Left kidney (tissue), 2 donors: ENCODE measurements around the gene RRAS2. TPM values are rescaled to one million over a fixed set of nuclear protein-coding genes. Genes with fewer than 3 reads are reported as not detected.
"Not testable (repeated sequence)": the region's sequence is repeated elsewhere in the genome, so short reads cannot be mapped to it uniquely, and the experiment has no call there.

Source experiments
- DNase-seq: peaks from one replicate; pipeline ENCODE4 v3.0.0-alpha.2; 2013
- polyA plus RNA-seq: library from polyadenylated mRNA; unstranded; fragments of 120-200 nt; gene quantifications from one replicate; pipeline ENCODE4 v1.2.1, GENCODE V29; 2013; ENCODE audit not compliant: insufficient read length

Gene RRAS2
- polyA plus RNA-seq, 1 donor = 51.8 TPM

DNA sequence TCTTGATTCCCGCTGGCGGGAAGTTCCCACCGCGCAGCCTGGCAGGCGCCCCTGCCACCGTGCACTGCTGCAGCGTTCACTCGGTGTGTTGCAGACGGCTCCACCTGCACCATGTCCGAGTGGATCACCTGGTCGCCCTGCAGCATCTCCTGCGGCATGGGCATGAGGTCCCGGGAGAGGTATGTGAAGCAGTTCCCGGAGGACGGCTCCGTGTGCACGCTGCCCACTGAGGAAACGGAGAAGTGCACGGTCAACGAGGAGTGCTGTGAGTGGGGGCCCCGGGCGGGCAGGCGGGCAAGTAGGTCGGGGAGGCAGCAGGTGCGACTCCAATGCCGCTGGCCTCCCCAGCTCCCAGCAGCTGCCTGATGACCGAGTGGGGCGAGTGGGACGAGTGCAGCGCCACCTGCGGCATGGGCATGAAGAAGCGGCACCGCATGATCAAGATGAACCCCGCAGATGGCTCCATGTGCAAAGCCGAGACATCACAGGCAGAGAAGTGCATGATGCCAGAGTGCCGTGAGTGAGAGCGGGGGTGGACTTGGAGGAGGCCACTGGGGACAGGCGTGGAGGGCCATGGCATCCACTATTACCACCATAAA, 99.7 kb downstream of the RRAS2 start:
- DNase-seq = no peak

DNA sequence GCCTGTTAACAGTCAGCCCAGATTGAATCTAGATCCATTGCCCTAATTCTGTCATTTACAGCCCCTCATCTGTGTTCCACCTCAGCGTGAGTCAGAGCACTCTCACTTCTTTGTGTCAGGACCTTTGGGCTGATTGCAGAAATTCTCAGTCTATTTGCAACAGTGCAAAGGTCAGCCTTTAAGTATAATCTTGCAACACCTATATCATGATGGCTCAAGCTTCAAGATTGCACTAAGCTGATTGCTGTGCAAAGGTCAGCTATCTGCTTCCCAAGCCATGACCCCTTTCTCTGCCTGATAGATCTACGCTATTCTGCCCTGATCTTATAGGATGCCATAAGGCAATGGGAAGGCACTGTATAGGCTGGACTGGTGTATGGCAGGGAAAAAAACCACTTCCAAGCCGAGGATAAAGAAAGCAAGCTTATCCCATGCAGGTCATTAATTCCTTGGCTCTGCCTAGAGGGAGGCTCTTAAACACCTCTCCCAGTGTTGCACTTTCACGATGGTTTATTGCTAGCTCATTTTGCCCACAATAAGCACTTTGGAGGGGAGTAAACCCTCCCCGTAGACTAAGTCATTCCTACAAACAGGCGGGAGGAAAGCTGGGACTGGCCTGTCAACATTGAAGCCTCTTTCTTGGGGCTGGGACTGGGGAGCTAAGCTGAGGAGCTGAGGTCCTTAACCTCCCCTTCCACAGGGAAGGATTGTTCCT, 100.6 kb downstream of the RRAS2 start:
- DNase-seq = no peak

GRCh38 chr11:14255238-14255534, 103.8 kb downstream of the RRAS2 start:
- no peak for DNase-seq

DNA sequence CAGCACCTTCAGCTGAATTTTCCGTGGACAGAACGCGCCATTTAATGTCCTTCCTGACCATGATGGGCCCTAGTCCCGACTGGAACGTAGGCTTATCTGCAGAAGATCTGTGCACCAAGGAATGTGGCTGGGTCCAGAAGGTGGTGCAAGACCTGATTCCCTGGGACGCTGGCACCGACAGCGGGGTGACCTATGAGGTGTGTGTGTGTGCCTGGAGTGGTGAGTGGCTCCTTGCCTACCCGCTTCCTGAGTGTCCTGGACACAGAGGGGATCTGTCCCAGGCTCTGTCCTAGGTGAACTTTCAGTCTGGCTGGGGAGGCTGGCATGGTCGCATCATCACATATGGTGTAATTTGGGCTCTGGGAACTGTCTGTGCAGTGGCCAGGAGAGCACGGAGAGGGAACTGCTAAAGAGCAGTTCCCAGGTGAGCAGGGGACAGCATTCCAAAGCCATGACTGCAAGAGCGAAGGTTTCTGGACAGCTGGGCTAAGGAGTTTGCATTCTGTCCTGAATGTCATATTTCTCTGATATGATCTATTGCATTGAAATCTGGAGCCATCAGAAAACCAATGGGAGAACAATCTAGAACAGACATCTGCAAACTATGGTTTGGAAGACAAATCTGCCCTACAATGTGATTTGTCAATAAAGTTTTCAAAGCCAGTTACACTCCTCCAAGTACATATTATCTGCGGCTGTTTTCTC, 104.3 kb downstream of the RRAS2 start:
- DNase-seq = no peak

GRCh38 chr11:14253840-14254239, 105.1 kb downstream of the RRAS2 start:
- DNase-seq = no peak

DNA sequence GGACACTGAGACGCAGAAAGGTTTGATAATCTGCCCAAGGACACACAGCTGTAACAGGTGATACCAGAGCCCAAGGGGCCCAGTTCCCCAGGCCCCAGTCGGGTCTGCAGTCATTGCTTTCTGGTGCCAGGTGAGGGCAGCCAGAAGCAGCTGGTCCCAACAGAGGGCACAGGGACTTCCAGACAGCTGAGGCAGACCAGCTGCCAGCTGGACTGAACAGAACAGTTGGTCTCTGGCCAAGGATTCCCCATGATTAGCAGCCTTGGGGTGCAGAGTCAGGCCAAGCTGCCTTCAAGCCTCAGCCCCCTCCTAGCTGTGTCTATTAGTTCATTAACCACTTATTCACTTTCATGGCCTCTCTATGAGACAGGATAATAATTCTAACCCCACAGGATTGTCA, 105.6 kb downstream of the RRAS2 start:
- peak; percentile 10 for DNase-seq

GRCh38 chr11:14252501-14252900, 106.5 kb downstream of the RRAS2 start:
- DNase-seq = not testable (repeated sequence)

GRCh38 chr11:14251754-14252153, 107.2 kb downstream of the RRAS2 start:
- DNase-seq = no peak

DNA sequence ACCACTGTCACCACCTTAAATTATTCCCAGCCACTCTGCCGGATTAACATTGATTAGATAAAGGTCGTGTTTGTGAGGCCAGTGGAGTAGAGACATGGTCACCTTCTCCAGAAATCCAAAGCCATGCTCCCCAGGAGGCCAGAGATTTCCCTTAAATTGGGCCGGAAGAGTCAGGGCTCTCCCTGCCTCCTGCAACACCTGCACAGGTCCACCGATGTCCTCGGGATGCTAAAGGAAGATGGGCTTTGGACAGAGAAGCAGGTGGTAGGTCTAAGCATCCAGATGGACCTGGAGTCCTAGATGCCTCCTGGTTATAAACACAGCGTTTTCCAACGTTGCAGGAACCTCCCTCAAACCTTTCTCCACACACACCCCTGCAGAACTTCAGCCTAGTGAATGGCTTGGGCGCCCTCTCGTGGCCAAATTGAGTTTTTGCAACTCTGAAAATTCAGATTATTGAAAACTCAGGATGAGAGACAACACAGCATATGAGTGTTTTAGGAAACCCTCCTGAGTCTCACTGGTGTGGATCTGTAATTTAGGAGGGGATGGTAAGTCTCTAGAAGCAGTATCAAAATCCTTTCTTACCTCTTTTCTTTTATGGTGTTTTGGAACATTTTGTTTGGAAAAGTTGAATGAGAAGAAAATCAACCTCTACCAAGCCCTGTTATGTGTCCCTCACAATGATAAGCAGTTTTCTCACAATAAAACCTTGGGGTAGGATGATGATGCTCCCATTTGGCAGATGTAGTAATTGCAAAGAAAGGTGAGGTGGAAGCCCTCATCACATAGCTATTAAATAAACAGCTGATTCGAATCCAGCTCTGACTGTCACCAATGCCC, 109.6 kb downstream of the RRAS2 start:
- DNase-seq = peak; percentile 60

DNA sequence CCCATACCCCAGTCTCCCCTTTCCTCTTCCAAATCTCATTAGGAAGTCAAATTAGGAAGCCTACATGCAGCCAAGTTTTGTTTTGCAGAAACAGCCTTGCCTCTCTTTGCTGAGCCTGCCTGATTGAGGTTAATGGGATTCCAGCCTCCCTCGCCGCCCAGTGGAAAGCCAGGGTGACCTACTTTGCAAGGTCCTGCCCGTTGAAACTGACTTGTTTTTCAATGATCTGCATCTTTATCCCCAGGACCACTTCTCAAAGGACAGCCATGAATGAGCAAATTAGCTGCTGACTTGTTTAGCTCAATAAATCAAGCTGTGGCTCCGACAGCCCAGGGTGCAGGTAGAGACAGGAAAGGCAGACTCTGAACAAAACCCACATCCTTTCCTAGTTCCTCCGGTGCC, 110.4 kb downstream of the RRAS2 start:
- DNase-seq = peak; percentile 8

DNA sequence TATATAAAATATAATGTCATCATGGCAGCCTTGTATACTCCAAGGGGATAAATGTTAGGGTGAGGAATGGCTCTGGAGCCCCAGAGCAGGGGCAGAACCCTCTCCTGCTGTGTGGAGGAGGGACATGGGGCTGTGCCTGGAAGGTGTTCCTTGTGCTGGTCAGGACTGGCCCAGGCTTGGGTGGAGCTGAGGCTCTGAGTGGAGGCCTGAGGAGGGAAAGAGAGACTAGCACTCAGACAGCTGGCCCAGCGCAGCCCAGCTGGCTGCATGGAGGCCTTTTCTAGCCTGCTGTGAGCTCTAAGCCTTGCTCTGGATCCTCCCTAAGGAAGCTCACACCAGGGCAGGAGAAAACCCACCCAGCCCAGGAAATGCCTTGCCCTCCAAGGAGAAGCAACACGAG, 113.5 kb downstream of the RRAS2 start:
- no peak for DNase-seq

DNA sequence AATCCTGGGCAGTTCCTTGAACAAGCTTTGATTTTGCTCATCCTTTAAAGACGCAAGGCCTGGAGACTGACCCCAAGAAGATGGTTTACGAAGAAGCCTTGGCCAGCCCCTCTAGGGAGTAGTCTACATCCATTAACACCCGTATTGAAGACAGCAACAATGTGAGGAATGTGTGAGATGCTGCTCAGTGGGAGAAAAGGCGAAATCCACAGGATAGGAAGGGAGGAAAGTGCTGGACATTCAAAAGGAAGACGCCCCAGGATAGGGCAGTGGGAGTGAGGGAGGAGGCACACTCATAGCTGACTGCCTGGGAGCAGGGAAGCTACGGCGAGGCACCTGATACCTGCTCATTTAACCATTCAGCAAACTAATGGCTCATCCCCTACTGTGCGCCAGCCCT, 114.1 kb downstream of the RRAS2 start:
- no peak for DNase-seq

GRCh38 chr11:14242733-14243132, 116.2 kb downstream of the RRAS2 start:
- DNase-seq = no peak

DNA sequence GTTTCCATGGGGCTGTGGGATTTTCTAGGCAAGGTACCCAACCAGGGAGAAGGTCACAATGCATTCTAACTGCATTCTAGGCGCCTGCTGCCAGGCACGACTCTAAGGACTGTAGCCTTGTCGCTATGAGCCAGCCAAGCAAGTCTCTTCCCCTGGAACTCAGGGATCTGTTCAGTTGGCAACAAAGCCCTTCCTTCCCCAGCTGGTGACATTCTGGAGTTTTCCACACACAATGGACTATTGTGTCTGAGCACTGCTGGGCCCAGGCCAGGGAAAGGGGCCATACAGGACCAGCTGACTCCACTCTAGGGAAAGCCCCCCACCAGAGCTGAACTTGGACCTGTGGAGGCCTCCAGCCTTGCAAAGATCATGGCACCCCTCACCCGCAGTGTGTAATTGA, 116.8 kb downstream of the RRAS2 start:
- DNase-seq = no peak

- DNase-seq = no peak
Measured at GRCh38 chr11:14240951-14241350, 118.0 kb downstream of the RRAS2 start.

DNA sequence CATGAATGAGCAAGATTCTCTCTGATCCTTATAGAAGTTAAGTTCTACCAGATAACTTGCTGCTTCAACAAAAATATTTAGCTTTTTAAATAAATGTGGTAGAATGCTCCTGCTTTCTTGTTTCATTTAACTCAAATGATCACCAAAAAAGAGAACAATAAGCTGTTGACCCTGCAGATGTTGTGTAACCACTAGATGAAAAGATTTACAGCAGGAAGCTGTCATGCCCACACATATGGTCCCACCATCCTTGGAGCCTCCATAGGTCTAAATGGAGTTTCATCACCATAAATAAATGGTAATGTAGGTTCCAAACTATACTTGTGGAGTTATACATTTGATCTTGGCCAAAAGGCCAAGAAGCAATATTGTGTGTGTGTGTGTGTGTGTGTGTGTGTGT, 118.8 kb downstream of the RRAS2 start:
- DNase-seq = no peak

DNA sequence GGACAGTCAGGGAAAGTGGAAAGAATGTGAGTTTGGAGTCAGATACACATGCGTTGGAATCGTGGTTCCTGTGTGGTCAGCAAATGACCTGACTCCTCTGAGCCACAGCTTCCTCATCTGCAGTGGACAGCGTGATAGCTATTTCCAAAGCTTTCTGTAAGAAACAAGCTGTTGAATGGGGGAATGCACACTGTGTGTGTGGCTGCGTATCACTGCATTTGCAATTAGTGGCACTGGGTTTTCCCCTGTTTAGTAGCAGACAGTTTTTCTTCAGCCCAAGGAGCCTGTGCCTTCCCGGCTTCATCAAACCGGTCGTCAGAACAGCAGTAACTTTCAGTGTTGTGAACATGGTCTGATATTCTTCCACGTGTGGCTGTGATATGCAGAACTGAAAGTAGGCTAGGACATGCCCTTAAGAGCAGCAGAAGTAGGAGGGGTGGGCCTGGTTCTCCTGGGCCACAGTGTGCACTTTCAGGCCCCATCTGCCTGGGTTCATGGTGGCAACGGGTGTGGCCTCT, 121.5 kb downstream of the RRAS2 start:
- no peak for DNase-seq

DNA sequence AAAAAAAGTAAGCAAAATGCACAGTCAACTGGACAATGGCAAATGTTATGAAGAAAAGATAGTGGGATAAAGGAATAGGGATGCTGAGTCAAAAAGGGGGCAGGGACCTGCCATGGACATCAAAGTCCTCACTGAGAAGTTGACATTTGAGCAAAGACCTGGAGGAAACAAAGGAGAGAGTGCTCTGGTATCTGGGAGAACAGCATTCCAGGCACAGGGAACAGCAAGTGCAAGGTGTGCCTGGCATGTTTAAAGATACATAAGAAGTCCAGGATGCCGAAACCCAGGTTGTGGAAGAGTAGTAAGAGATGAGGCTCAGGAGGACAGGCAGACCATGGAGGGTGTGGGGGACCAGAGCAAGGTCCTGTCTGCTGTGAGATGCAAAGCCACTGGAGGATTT, 123.3 kb downstream of the RRAS2 start:
- DNase-seq = no peak

- no peak for DNase-seq
Measured at GRCh38 chr11:14234446-14234845, 124.5 kb downstream of the RRAS2 start.

DNA sequence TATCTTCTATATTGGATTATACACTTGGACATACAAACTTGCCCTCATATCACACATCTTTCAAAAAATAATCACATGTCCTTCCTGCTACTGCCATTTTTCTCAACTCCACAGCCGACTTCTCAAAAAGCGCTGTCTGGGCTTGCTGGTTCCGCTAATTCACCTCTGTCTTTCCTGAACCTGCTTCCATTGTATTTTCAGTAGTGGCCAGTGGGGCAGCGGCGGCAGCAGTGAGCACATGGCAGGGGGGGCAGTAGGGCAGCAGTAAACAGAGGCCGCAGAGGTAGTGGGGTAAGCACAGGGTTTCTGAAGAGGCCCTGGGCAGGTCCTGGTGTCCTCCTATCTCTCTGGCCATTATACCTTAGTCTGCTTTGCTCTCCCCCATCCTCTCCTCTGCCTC, 126.3 kb downstream of the RRAS2 start:
- no peak for DNase-seq

DNA sequence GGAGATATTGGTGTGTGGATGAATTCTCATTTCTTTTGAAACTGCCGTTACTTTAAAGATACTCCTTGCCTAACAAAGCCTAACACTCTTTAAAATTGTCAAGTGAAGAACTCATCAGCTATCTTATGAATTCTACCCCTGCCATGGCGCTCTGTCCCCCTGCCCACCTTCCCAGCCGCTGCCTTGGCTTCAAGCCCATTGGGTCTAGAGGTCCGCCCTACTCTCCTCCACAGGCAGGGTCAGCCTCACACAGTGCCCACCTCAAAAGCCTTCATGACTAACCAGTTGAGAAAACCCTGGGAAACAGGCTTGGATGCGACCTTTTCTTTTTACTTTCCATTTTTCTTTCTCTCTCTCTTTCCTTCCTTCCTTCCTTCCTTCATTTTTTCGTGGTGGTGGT, 128.6 kb downstream of the RRAS2 start:
- no peak for DNase-seq

DNA sequence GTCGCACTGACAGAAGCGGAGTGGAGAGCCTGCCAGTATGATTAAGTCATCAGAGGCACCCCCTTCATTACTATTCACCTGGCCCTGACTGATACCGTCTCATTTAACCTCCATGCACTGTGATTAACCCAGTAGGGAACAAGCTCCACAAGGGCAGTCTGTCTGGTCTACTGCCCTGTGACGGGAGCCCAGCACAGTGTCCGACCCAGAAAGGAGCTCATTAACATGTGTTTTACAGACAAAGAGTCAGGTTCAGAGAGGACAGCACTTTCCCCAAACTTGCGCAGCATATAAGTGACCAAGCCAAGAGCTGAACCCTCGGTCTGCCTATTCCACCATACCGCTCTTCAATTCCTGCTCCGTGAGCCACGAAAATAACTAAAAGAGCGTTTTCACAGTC, 129.5 kb downstream of the RRAS2 start:
- no peak for DNase-seq

DNA sequence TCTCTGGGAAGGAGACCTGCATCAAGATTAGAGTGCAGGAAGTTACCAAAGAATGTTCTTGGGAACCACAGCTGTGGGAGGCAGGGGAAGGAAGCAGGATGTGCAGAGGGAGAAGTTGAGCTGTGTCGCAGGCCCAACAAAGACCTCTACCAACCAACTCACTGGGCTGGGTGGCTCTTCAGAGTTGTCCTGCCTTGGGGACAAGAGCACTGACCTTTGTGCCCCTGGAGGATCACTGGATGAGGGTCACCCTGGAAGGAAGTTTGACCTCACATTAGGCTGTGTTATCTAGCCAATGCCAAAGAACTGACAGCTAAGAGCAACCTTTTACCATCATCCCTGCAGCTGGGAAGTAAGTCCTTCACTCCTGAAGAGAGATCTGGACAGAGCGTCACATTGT, 130.6 kb downstream of the RRAS2 start:
- no peak for DNase-seq
